NB4 (cell line): ENCODE data around the gene CDK14.

Source experiments
- POLR2A ChIP-seq: IDR thresholded peaks from 2 replicates; pipeline ENCODE4 v1.6.1; 2011; ENCODE audit warnings: mild to moderate bottlenecking; ENCODE audit not compliant: insufficient read length; ENCODE audit errors: extremely low read depth
- TF ChIP-seq, protein P1 (sequence below): IDR thresholded peaks from one replicate; pipeline ENCODE4 v1.5.1; 2012; ENCODE audit warnings: low read depth, low read length
- TF ChIP-seq, protein P2 (sequence below): IDR thresholded peaks from 2 replicates; pipeline ENCODE4 v1.6.1; 2011; ENCODE audit warnings: low read depth, low read length

DNA sequence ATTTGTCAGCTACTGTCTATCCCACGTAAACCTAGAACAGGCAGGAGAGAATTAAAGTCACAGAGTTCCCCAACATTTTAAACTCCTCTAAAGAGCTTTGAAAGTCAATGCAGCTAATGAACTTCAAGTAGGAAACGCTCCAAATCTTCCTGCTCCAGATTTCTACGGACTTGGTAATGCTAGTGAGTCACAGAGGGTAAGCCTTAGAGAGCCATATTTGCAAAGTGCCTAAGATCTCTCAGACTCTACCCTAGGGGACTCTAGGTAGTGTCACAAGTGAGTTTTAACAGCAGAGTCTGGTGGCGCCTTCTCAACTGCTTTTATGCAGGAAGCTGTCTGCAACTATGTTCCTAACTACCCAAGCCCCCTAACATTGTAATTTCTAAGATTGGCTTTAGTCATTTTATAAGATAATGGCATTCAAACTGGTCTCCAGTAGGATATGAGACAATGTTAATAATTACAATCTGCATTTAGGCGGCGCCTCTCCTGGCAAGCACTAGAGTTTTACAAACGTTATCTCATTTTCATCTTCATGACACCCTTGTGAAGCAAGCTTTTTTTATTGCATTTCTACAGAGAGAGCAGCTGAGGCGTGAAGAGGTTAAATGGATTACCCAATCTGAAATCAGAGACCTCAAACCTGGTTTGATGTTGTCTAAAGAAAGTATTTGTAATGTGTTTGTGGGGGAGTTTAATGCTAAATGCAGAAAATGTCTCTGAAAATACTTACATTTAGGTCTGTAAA, 646.1 kb downstream of the CDK14 start:
- TF ChIP-seq, protein P1, sequence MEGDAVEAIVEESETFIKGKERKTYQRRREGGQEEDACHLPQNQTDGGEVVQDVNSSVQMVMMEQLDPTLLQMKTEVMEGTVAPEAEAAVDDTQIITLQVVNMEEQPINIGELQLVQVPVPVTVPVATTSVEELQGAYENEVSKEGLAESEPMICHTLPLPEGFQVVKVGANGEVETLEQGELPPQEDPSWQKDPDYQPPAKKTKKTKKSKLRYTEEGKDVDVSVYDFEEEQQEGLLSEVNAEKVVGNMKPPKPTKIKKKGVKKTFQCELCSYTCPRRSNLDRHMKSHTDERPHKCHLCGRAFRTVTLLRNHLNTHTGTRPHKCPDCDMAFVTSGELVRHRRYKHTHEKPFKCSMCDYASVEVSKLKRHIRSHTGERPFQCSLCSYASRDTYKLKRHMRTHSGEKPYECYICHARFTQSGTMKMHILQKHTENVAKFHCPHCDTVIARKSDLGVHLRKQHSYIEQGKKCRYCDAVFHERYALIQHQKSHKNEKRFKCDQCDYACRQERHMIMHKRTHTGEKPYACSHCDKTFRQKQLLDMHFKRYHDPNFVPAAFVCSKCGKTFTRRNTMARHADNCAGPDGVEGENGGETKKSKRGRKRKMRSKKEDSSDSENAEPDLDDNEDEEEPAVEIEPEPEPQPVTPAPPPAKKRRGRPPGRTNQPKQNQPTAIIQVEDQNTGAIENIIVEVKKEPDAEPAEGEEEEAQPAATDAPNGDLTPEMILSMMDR = no peak
- no peak for TF ChIP-seq POLR2A
- TF ChIP-seq, protein P2, sequence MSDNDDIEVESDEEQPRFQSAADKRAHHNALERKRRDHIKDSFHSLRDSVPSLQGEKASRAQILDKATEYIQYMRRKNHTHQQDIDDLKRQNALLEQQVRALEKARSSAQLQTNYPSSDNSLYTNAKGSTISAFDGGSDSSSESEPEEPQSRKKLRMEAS = no peak
